ENCODE results near the gene WDR88.

GRCh38 chr19:33147538-33147937, 15.6 kb downstream of the WDR88 start:
- TF ChIP-seq, protein P1, sequence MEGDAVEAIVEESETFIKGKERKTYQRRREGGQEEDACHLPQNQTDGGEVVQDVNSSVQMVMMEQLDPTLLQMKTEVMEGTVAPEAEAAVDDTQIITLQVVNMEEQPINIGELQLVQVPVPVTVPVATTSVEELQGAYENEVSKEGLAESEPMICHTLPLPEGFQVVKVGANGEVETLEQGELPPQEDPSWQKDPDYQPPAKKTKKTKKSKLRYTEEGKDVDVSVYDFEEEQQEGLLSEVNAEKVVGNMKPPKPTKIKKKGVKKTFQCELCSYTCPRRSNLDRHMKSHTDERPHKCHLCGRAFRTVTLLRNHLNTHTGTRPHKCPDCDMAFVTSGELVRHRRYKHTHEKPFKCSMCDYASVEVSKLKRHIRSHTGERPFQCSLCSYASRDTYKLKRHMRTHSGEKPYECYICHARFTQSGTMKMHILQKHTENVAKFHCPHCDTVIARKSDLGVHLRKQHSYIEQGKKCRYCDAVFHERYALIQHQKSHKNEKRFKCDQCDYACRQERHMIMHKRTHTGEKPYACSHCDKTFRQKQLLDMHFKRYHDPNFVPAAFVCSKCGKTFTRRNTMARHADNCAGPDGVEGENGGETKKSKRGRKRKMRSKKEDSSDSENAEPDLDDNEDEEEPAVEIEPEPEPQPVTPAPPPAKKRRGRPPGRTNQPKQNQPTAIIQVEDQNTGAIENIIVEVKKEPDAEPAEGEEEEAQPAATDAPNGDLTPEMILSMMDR (IDR thresholded peaks at IDR 0.05), result no peak
- no peak for TF ChIP-seq EP300 (IDR thresholded peaks at IDR 0.05)

All from ovary (tissue), 3 donors.